SK-N-SH (cell line): ENCODE data around the gene CISD3. TPM values are rescaled to one million over a fixed set of nuclear protein-coding genes. Genes with fewer than 3 reads are reported as not detected.

Experiments
- CTCF ChIA-PET: fragments of 300-600, 350-600 bp; formaldehyde crosslinking; extraction: SDS; loops from one replicate; lab custom pipeline; 2021; lab: Yijun Ruan, JAX
- POLR2A ChIA-PET: fragments of 350-600 bp; sonication (Branson Sonifier 250); formaldehyde crosslinking; extraction: SDS; loops from one replicate; lab custom pipeline; 2020; ENCODE audit warnings: antibody characterized with exemption, inconsistent platforms; lab: Yijun Ruan, JAX
- DNase-seq: peaks from one replicate; pipeline ENCODE4 v3.0.0; 2012
- H2AFZ ChIP-seq: fragments of 200-600 bp; sonication (generic); 2 replicates; pipeline ENCODE4 v1.8.1; 2016; ENCODE audit warnings: antibody characterized with exemption, mild to moderate bottlenecking, low read depth
- H3F3A ChIP-seq: fragments of 200-600 bp; sonication (generic); replicated peaks from 2 replicates; pipeline ENCODE3; 2016; ENCODE audit warnings: antibody characterized with exemption, mild to moderate bottlenecking; ENCODE audit not compliant: insufficient read depth
- H3K27ac ChIP-seq, 2 experiments: fragments of 200-500 bp in 1 of 2; fragments of 200-600 bp in 1 of 2; sonication (Bioruptor generic) in 1 of 2; sonication (generic), shearing (Covaris generic) in 1 of 2; 2 replicates each; pipeline versions ENCODE4 v1.5.1 to v1.6.1; 2014 to 2016; ENCODE audit warnings: low read depth in 2 of 2, inconsistent platforms in 1 of 2, low read length in 1 of 2, mild to moderate bottlenecking in 1 of 2, mixed read lengths in 1 of 2
- H3K27me3 ChIP-seq: fragments of 200-600 bp; sonication (generic), shearing (Covaris generic); 2 replicates; pipeline ENCODE4 v1.6.1; 2016; ENCODE audit warnings: mixed run types; ENCODE audit not compliant: insufficient read depth
- H3K36me3 ChIP-seq, 2 experiments: fragments of 200-500 bp in 1 of 2; fragments of 200-600 bp in 1 of 2; sonication (Bioruptor generic) in 1 of 2; sonication (generic) in 1 of 2; replicated peaks in 1 of 2; 2 replicates each; pipeline versions ENCODE3 to v1.5.1; 2014 to 2016; ENCODE audit warnings: low read length in 1 of 2, mild to moderate bottlenecking in 1 of 2; ENCODE audit not compliant: insufficient read depth in 2 of 2, control insufficient read depth in 1 of 2
- H3K4me1 ChIP-seq, 2 experiments: fragments of 200-500 bp in 1 of 2; fragments of 200-600 bp in 1 of 2; sonication (Bioruptor generic) in 1 of 2; sonication (generic), shearing (Covaris generic) in 1 of 2; 2 replicates each; pipeline versions ENCODE4 v1.5.1 to v1.6.1; 2014 to 2016; ENCODE audit warnings: low read depth in 1 of 2, low read length in 1 of 2, mixed run types in 1 of 2; ENCODE audit not compliant: insufficient read depth in 2 of 2, control insufficient read depth in 1 of 2
- H3K4me2 ChIP-seq: fragments of 200-600 bp; sonication (generic), shearing (Covaris generic); 2 replicates; pipeline ENCODE4 v1.6.1; 2017; ENCODE audit warnings: mixed run types
- H3K4me3 ChIP-seq, 2 experiments: fragments of 200-500 bp in 1 of 2; fragments of 200-600 bp in 1 of 2; sonication (Bioruptor generic) in 1 of 2; sonication (generic), shearing (Covaris generic) in 1 of 2; 2 replicates each; pipeline versions ENCODE4 v1.5.1 to v1.8.1; 2014 to 2016; ENCODE audit warnings: low read depth in 2 of 2, inconsistent platforms in 1 of 2, low read length in 1 of 2, mild to moderate bottlenecking in 1 of 2, mixed read lengths in 1 of 2, moderate library complexity in 1 of 2
- H3K79me2 ChIP-seq: fragments of 200-600 bp; sonication (generic); 2 replicates; pipeline ENCODE4 v1.8.1; 2017; ENCODE audit warnings: mild to moderate bottlenecking; ENCODE audit not compliant: insufficient read depth
- H3K9ac ChIP-seq: fragments of 200-600 bp; sonication (generic); 2 replicates; pipeline ENCODE4 v1.6.1; 2017; ENCODE audit warnings: mixed run types
- H3K9me2 ChIP-seq: fragments of 200-600 bp; sonication (generic); 2 replicates; pipeline ENCODE4 v1.6.1; 2017; ENCODE audit warnings: mixed run types
- H3K9me3 ChIP-seq: fragments of 200-600 bp; sonication (generic); 2 replicates; pipeline ENCODE4 v1.6.1; 2017; ENCODE audit warnings: mixed run types, mild to moderate bottlenecking, moderate library complexity
- H4K20me1 ChIP-seq: fragments of 200-600 bp; sonication (generic); 2 replicates; pipeline ENCODE4 v1.6.1; 2017; ENCODE audit warnings: mild to moderate bottlenecking, mixed run types; ENCODE audit not compliant: insufficient read depth
- CHD2 ChIP-seq: fragments of 150-350 bp; IDR thresholded peaks from 2 replicates; pipeline ENCODE4 v1.6.1; 2018; ENCODE audit warnings: low read length; ENCODE audit not compliant: partially characterized antibody
- EP300 ChIP-seq, 2 experiments: IDR thresholded peaks; 2 replicates each; pipeline versions ENCODE4 v1.4.0 to v1.6.1; 2012; ENCODE audit warnings: borderline replicate concordance in 1 of 2, low read depth in 1 of 2, low read length in 1 of 2
- FOSL2 ChIP-seq: IDR thresholded peaks from 2 replicates; pipeline ENCODE4 v1.4.0; 2012; ENCODE audit warnings: low read depth, mild to moderate bottlenecking, moderate library complexity, borderline replicate concordance
- FOXJ3 ChIP-seq: sonication (generic); formaldehyde crosslinking; IDR thresholded peaks from 2 replicates; pipeline ENCODE4 v1.5.1; 2020; ENCODE audit warnings: mild to moderate bottlenecking, missing genetic modification reagents
- GATA2 ChIP-seq: sonication (generic); formaldehyde crosslinking; IDR thresholded peaks from 2 replicates; pipeline ENCODE4 v1.5.0; 2020; ENCODE audit warnings: mild to moderate bottlenecking, missing genetic modification reagents
- IRF3 ChIP-seq: fragments of 150-350 bp; IDR thresholded peaks from 2 replicates; pipeline ENCODE4 v1.6.1; 2016; ENCODE audit warnings: mild to moderate bottlenecking, low read depth, low read length
- MEF2A ChIP-seq: IDR thresholded peaks from 2 replicates; pipeline ENCODE4 v1.4.0; 2012; ENCODE audit warnings: low read depth, borderline replicate concordance
- MXI1 ChIP-seq: IDR thresholded peaks from 2 replicates; pipeline ENCODE4 v1.6.1; 2012; ENCODE audit warnings: mild to moderate bottlenecking, low read depth, low read length, improper control_type of control experiment
- NFIC ChIP-seq: IDR thresholded peaks from 2 replicates; pipeline ENCODE4 v1.4.0; 2012; ENCODE audit warnings: borderline replicate concordance
- NRF1 ChIP-seq: IDR thresholded peaks from 2 replicates; pipeline ENCODE4 v1.6.1; 2012; ENCODE audit warnings: low read depth, mild to moderate bottlenecking, low read length
- PBX3 ChIP-seq: IDR thresholded peaks from 2 replicates; pipeline ENCODE4; 2012
- POLR2AphosphoS5 ChIP-seq: IDR thresholded peaks from 2 replicates; pipeline ENCODE4 v1.6.1; 2012; ENCODE audit warnings: low read depth, low read length
- RAD21 ChIP-seq: IDR thresholded peaks from 2 replicates; pipeline ENCODE4 v1.6.1; 2012; ENCODE audit warnings: mild to moderate bottlenecking, low read length
- RCOR1 ChIP-seq: fragments of 150-350 bp; IDR thresholded peaks from 2 replicates; pipeline ENCODE4 v1.6.1; 2017; ENCODE audit warnings: antibody characterized with exemption, low read length
- RXRA ChIP-seq: IDR thresholded peaks from 2 replicates; pipeline ENCODE4 v1.4.0; 2012; ENCODE audit warnings: low read depth, mild to moderate bottlenecking, borderline replicate concordance
- SIN3A ChIP-seq: IDR thresholded peaks from 2 replicates; pipeline ENCODE4 v1.6.1; 2012; ENCODE audit warnings: low read depth, mild to moderate bottlenecking, low read length, moderate library complexity, borderline replicate concordance
- SMC3 ChIP-seq: IDR thresholded peaks from 2 replicates; pipeline ENCODE4 v1.6.1; 2012; ENCODE audit warnings: low read depth, low read length, improper control_type of control experiment
- TCF12 ChIP-seq: IDR thresholded peaks from 2 replicates; pipeline ENCODE4 v1.4.0; 2012
- TEAD4 ChIP-seq: IDR thresholded peaks from 2 replicates; pipeline ENCODE4 v1.4.0; 2012; ENCODE audit warnings: mild to moderate bottlenecking, borderline replicate concordance; ENCODE audit not compliant: insufficient read depth
- USF1 ChIP-seq: IDR thresholded peaks from 2 replicates; pipeline ENCODE4 v1.4.0; 2012; ENCODE audit warnings: low read depth, borderline replicate concordance
- ZBTB33 ChIP-seq: IDR thresholded peaks from 2 replicates; pipeline ENCODE4 v1.4.0; 2012; ENCODE audit warnings: low read depth, borderline replicate concordance
- WGBS: methylation state at CpG from one replicate; pipeline ENCODE4 v1.1.6; 2017; ENCODE audit warnings: low lambda C conversion rate; 5-methylcytosine and 5-hydroxymethylcytosine counted together
- polyA plus RNA-seq, 3 experiments: library from polyadenylated mRNA; depleted of rRNA; stranded (reverse); fragments of >200 nt; gene quantifications; 2 replicates each; pipeline ENCODE4 v1.2.3, GENCODE V29; 2012
- TF ChIP-seq, protein P1 (sequence below): fragments of 200-600 bp; sonication (generic); IDR thresholded peaks from 2 replicates; pipeline ENCODE4 v1.6.1; 2017; ENCODE audit warnings: antibody characterized with exemption, mild to moderate bottlenecking, moderate library complexity
- TF ChIP-seq, protein P2 (sequence below): fragments of 150-350 bp; IDR thresholded peaks from 2 replicates; pipeline ENCODE4 v1.6.1; 2017; ENCODE audit warnings: antibody characterized with exemption, low read length, low read depth, borderline replicate concordance

Gene CISD3
- polyA plus RNA-seq, 1 of the 3 experiments (the other 2 are of a cell fraction), result 16.5 TPM

DNA sequence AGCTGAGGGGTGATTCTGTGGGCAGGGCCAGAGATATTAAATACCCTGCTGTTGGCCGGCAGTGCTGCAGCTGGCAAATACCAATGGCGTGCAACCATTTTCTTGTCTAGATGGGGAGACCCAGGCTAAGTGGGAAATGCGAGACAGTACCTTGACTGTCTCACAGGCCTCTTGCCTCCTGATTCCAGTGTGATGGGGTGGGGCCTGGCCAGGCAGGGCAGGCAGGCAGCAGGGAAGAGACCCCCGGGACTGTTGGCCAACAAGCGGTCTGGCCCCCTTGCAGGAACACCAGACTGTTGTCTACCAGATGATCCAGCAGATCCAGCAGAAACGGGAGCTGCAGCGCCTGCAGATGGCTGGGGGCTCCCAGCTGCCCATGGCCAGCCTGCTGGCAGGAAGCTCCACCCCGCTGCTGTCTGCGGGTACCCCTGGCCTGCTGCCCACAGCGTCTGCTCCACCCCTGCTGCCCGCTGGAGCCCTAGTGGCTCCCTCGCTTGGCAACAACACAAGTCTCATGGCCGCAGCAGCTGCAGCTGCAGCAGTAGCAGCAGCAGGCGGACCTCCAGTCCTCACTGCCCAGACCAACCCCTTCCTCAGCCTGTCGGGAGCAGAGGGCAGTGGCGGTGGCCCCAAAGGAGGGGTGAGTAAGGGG, 5.7 kb upstream of the CISD3 start:
- H4K20me1 ChIP-seq, result no peaks in the 10 kb centered on the region
- TF ChIP-seq SIN3A (no peak), RAD21 (0 out of 2 replicates have a peak, but pooled peaks have one; percentile 3), ZBTB33 (no peak), IRF3 (no peak), EP300 (IDR thresholded peaks at IDR 0.05; ENCODE audit: borderline replicate concordance in 1 of 2, low read depth in 1 of 2, low read length in 1 of 2) (peak in 1 of 2 experiments; percentile 58; a peak in 1 of 4 replicates), GATA2 (CRISPR knock-in tag) (0 out of 2 replicates have a peak, but pooled peaks have one; percentile 21), MXI1 (peak; percentile 77), TCF12 (peak; percentile 33; the same call in 1 of the 2 replicates), NFIC (peak; percentile 74), PBX3 (no peak), POLR2AphosphoS5 (0 out of 2 replicates have a peak, but pooled peaks have one; percentile 22), USF1 (no peak), RCOR1 (0 out of 2 replicates have a peak, but pooled peaks have one; percentile 20), NRF1 (no peak), SMC3 (peak; percentile 8; the same call in 1 of the 2 replicates), CHD2 (peak; percentile 56), MEF2A (no peak), TEAD4 (no peak), FOSL2 (no peak), RXRA (no peak), FOXJ3 (CRISPR knock-in tag) (peak; percentile 66)
- TF ChIP-seq, protein P1, sequence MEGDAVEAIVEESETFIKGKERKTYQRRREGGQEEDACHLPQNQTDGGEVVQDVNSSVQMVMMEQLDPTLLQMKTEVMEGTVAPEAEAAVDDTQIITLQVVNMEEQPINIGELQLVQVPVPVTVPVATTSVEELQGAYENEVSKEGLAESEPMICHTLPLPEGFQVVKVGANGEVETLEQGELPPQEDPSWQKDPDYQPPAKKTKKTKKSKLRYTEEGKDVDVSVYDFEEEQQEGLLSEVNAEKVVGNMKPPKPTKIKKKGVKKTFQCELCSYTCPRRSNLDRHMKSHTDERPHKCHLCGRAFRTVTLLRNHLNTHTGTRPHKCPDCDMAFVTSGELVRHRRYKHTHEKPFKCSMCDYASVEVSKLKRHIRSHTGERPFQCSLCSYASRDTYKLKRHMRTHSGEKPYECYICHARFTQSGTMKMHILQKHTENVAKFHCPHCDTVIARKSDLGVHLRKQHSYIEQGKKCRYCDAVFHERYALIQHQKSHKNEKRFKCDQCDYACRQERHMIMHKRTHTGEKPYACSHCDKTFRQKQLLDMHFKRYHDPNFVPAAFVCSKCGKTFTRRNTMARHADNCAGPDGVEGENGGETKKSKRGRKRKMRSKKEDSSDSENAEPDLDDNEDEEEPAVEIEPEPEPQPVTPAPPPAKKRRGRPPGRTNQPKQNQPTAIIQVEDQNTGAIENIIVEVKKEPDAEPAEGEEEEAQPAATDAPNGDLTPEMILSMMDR, result no peak
- TF ChIP-seq, protein P2, sequence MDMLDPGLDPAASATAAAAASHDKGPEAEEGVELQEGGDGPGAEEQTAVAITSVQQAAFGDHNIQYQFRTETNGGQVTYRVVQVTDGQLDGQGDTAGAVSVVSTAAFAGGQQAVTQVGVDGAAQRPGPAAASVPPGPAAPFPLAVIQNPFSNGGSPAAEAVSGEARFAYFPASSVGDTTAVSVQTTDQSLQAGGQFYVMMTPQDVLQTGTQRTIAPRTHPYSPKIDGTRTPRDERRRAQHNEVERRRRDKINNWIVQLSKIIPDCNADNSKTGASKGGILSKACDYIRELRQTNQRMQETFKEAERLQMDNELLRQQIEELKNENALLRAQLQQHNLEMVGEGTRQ, result no peak
- H3K9me3 ChIP-seq, result no peaks in the 10 kb centered on the region
- peak overlapping the region; percentile 32 to 95; a peak in 3 of 4 replicates for H3K27ac ChIP-seq
- no peaks in the 10 kb centered on the region for H3K9me2 ChIP-seq
- no peak overlapping the region; a peak in 1 of 4 replicates for H3K4me3 ChIP-seq
- H3K79me2 ChIP-seq, result no peaks in the 10 kb centered on the region
- H3K4me2 ChIP-seq, result peak overlapping the region; percentile 60; the same call in 1 of the 2 replicates
- H3K9ac ChIP-seq, result no peak overlapping the region
- no peak overlapping the region for H2AFZ ChIP-seq
- ChIA-PET POLR2A (interaction anchor here (0.9 to 1.9 kb wide), 10 partner anchors 9 to 50 kb away, joined by 3 to 14 read pairs (median 4); partner anchors contain the start of genes EPOP, MLLT6 and PSMB3), CTCF (interaction anchor here (0.9 to 5.4 kb wide), 8 partner anchors 10 to 60 kb away, joined by 3 to 36 read pairs (median 4); no protein-coding TSS in a partner anchor)
- peaks cover 12% of the 10 kb centered on the region for H3F3A ChIP-seq
- H3K36me3 ChIP-seq, result peaks cover 8 to 29% of the 10 kb centered on the region in 2 experiments
- DNase-seq, result peak; percentile 94
- H3K4me1 ChIP-seq, result peaks cover 7 to 41% of the 10 kb centered on the region in 2 experiments; a peak in 1 of 4 replicates
- WGBS, result 41% methylated on average over 3 of the region's 16 CpGs
- H3K27me3 ChIP-seq, result no peaks in the 10 kb centered on the region
